ENCODE measurements around the gene RAD51AP1. TPM values are rescaled to one million over a fixed set of nuclear protein-coding genes. Genes with fewer than 3 reads are reported as not detected.
A peak's percentile ranks its signal among the peaks of the same experiment; 100 is the strongest.

RAD51AP1 gene
- total and polyA plus RNA-seq, 12 donors: 0.35 to 3.4 (median 1.1) TPM

DNA sequence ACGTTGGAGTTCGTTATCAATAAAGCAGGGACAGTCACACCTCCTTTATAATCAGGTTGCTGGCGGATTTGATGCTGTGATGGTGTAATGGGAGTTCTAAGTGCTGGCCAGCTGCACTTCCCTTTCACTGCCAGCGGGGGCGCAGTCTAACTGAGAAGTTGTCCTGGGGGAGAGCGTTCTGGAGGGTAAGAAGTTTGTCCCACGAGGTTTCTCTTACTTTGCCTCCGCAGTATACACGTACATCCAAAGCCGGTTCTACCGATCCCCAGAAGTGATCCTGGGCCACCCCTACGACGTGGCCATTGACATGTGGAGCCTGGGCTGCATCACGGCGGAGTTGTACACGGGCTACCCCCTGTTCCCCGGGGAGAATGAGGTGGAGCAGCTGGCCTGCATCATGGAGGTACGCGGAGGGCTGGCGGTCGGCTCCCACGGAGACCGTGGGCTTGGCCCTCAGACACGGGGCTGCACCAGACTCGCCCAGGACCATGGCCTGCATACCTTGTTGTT is 66.0 kb downstream of the RAD51AP1 start:
- intact Hi-C loops (cut with DNase I): loop anchor here in 4 of 10 donors (1.0 to 10.0 kb wide), 4 partner anchors 150 to 158 kb away; no protein-coding TSS in a partner anchor
- 3 to 5% methylated on average over 25 of the region's 25 CpGs for WGBS, 2 donors
- peaks cover 0 to 7% (median 0%) of the 10 kb centered on the region in 9 donors for H3K36me3 ChIP-seq
- peak; percentile 72 to 82 for DNase-seq
- peak; percentile 89 to 98 (median 97) for ATAC-seq
- H3K9me3 ChIP-seq: no peaks in the 10 kb centered on the region
- H3K27me3 ChIP-seq: no peaks in the 10 kb centered on the region
- TF ChIP-seq, protein P1, sequence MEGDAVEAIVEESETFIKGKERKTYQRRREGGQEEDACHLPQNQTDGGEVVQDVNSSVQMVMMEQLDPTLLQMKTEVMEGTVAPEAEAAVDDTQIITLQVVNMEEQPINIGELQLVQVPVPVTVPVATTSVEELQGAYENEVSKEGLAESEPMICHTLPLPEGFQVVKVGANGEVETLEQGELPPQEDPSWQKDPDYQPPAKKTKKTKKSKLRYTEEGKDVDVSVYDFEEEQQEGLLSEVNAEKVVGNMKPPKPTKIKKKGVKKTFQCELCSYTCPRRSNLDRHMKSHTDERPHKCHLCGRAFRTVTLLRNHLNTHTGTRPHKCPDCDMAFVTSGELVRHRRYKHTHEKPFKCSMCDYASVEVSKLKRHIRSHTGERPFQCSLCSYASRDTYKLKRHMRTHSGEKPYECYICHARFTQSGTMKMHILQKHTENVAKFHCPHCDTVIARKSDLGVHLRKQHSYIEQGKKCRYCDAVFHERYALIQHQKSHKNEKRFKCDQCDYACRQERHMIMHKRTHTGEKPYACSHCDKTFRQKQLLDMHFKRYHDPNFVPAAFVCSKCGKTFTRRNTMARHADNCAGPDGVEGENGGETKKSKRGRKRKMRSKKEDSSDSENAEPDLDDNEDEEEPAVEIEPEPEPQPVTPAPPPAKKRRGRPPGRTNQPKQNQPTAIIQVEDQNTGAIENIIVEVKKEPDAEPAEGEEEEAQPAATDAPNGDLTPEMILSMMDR (IDR thresholded peaks at IDR 0.05): peak; percentile 88 to 100 (median 97)
- H3K4me1 ChIP-seq: peaks cover 0 to 22% (median 11%) of the 10 kb centered on the region in 9 donors
- peak overlapping the region; percentile 56 to 86 (median 76) for H3K4me3 ChIP-seq
- peak overlapping the region in 9 of 10 donors; percentile 52 to 82 (median 72) for H3K27ac ChIP-seq

DNA sequence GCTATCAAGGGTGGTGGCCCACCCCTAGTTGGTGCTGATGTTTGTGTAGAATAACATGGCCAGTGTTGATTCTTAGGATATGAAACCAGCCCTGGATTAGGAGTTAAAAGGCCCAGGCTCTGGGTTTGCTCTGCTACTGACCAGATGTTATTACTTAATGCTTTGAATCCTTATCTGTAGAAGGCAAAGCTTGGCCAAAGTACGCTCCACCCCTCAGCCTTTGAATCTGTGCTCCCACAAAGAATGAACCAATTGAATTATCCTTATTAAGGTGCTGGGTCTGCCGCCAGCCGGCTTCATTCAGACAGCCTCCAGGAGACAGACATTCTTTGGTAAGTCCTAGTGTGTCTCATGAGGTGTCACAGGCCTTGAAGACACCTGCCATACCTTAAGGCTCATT is 68.4 kb downstream of the RAD51AP1 start:
- no peak for ATAC-seq
- 79 to 81% methylated on average over 3 of the region's 3 CpGs for WGBS, 2 donors
- intact Hi-C loops (cut with DNase I): loop anchor here in 3 of 10 donors (5.0 to 10.0 kb wide), 3 partner anchors 148 to 155 kb away; no protein-coding TSS in a partner anchor
- H3K36me3 ChIP-seq: peaks cover 0 to 30% (median 4%) of the 10 kb centered on the region in 9 donors
- DNase-seq: no peak
- no peaks in the 10 kb centered on the region for H3K9me3 ChIP-seq
- H3K27me3 ChIP-seq: no peaks in the 10 kb centered on the region
- TF ChIP-seq, protein P1 (IDR thresholded peaks at IDR 0.05): no peak
- no peak overlapping the region for H3K27ac ChIP-seq
- peaks cover 0 to 22% (median 11%) of the 10 kb centered on the region in 9 donors for H3K4me1 ChIP-seq
- H3K4me3 ChIP-seq: no peak overlapping the region

DNA sequence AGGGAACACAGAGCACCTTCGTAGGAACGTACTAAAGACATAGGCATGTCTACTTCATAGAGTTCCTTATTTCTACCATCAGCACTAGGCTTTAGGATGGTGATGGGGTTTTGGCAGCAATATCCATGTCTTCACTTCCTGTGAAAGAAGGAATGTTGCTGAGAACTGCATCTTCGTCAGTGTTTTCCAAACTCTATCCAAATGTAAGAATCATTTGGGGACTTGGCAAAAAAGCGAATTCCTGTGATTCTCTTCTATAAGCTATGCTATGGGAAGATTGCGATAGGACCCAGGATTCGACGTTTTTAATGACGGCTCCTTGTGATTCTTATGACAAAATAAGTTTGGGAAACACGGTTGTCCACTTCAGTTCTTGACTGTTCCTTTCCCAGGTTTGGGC is 70.4 kb downstream of the RAD51AP1 start:
- DNase-seq: no peak
- Histone ChIP-seq H3K27me3 (no peaks in the 10 kb centered on the region), H3K27ac (no peak overlapping the region), H3K9me3 (no peaks in the 10 kb centered on the region), H3K36me3 (peaks cover 0 to 50% (median 21%) of the 10 kb centered on the region in 9 donors), H3K4me1 (peaks cover 0 to 22% (median 11%) of the 10 kb centered on the region in 9 donors), H3K4me3 (no peak overlapping the region)
- intact Hi-C loops (cut with DNase I): loop anchor here in 3 of 10 donors (5.0 to 10.0 kb wide), 3 partner anchors 146 to 153 kb away; no protein-coding TSS in a partner anchor
- WGBS, 2 donors: 76 to 81% methylated on average over 9 of the region's 9 CpGs
- ATAC-seq: no peak
- TF ChIP-seq, protein P1 (IDR thresholded peaks at IDR 0.05): no peak

Other genes starting within 250 kb of the RAD51AP1 start
- gene TIGAR, start 217.7 kb upstream of the RAD51AP1 start, total RNA-seq: 10 to 100 TPM; 10.9 to 15.5 (median 13.7) TPM
- gene TIGAR, start 217.7 kb upstream of the RAD51AP1 start, polyA plus RNA-seq: 1 to 10 TPM; 3.7 to 5.4 TPM
- under 1 TPM in 4 of 10 donors, not detected in 6; 0.11 to 0.76 (median 0.23) TPM for gene FGF23, start 159.2 kb upstream of the RAD51AP1 start, total RNA-seq
- under 1 TPM in 1 of 2 donors, not detected in 1; 0.01 TPM for gene FGF23, start 159.2 kb upstream of the RAD51AP1 start, polyA plus RNA-seq
- not detected for gene FGF6, start 93.1 kb upstream of the RAD51AP1 start, total RNA-seq
- not detected for gene FGF6, start 93.1 kb upstream of the RAD51AP1 start, polyA plus RNA-seq
- 10 to 100 TPM; 21.2 to 34.3 (median 28.2) TPM for gene DYRK4, start 23.3 kb downstream of the RAD51AP1 start, total RNA-seq
- gene DYRK4, start 23.3 kb downstream of the RAD51AP1 start, polyA plus RNA-seq: 10 to 100 TPM; 40.4 to 64.5 TPM
- gene AKAP3, start 110.2 kb downstream of the RAD51AP1 start, total RNA-seq: 1 to 10 TPM; 1.9 to 6.1 (median 3.7) TPM
- 1 to 10 TPM in 1 of 2 donors, under 1 TPM in 1; 0.93 to 3.1 TPM for gene AKAP3, start 110.2 kb downstream of the RAD51AP1 start, polyA plus RNA-seq
- 100 to 1,000 TPM; 209 to 371 (median 332) TPM for gene NDUFA9, start 110.2 kb downstream of the RAD51AP1 start, total RNA-seq
- 100 to 1,000 TPM; 173 to 206 TPM for gene NDUFA9, start 110.2 kb downstream of the RAD51AP1 start, polyA plus RNA-seq
- gene GALNT8, start 181.5 kb downstream of the RAD51AP1 start, total RNA-seq: 1 to 10 TPM; 1.1 to 5.7 (median 1.6) TPM
- gene GALNT8, start 181.5 kb downstream of the RAD51AP1 start, polyA plus RNA-seq: 1 to 10 TPM in 1 of 2 donors, under 1 TPM in 1; 0.42 to 1.3 TPM

Measured in heart right ventricle (tissue), 16 donors.